Stomach (tissue), 9 donors: ENCODE data around the gene CDH26. TPM values are rescaled to one million over a fixed set of nuclear protein-coding genes. Genes with fewer than 3 reads are reported as not detected.

Experiments used
- DNase-seq, 2 donors: peaks; one replicate each; pipeline versions ENCODE4 v3.0.0 to v3.0.0-alpha.2; 2013 to 2019
- H3K27ac ChIP-seq, 5 donors: fragments of 200-600 bp in 4 of 5; sonication (generic) in 4 of 5; one replicate each; pipeline ENCODE4 v1.5.1; 2013 to 2019; ENCODE audit warnings: mild to moderate bottlenecking in 1 of 5, moderate library complexity in 1 of 5
- H3K27me3 ChIP-seq, 3 donors: fragments of 200-600 bp; sonication (generic); one replicate each; pipeline ENCODE4 v1.5.1; 2017 to 2019; ENCODE audit warnings: mixed run types in 1 of 3
- H3K36me3 ChIP-seq, 4 donors: fragments of 200-600 bp; sonication (generic); 1 replicate in 3 of 4; 2 replicates in 1 of 4; pipeline ENCODE4 v1.5.1; 2016 to 2019
- H3K4me1 ChIP-seq, 4 donors: fragments of 200-600 bp; sonication (generic); one replicate each; pipeline ENCODE4 v1.5.1; 2016 to 2019
- H3K4me3 ChIP-seq, 4 donors: fragments of 200-600 bp; sonication (generic) in 3 of 4; one replicate each; pipeline ENCODE4 v1.5.1; 2016 to 2019; ENCODE audit warnings: mild to moderate bottlenecking in 1 of 4
- H3K9me3 ChIP-seq, 4 donors: fragments of 200-600 bp; sonication (generic); one replicate each; pipeline ENCODE4 v1.5.1; 2016 to 2019
- CTCF ChIP-seq, 7 experiments: fragments of 450-650 bp in 4 of 7; fragments of 200-600 bp in 3 of 7; sonication (generic) in 3 of 7; IDR thresholded peaks; one replicate each; pipeline ENCODE4 v1.5.1; 2016 to 2019; ENCODE audit warnings: antibody characterized with exemption in 7 of 7, control low read depth in 2 of 7, mild to moderate bottlenecking in 1 of 7
- EP300 ChIP-seq: sonication (generic); formaldehyde crosslinking; IDR thresholded peaks from one replicate; pipeline ENCODE4 v1.6.1; 2017; ENCODE audit warnings: antibody characterized with exemption
- POLR2A ChIP-seq, 4 donors: fragments of 450-650 bp; IDR thresholded peaks; one replicate each; pipeline ENCODE4 v1.6.1; 2016; ENCODE audit warnings: antibody characterized with exemption in 4 of 4, control low read depth in 2 of 4, mild to moderate bottlenecking in 1 of 4, moderate library complexity in 1 of 4
- POLR2AphosphoS5 ChIP-seq, 3 donors: sonication (generic); formaldehyde crosslinking; IDR thresholded peaks; one replicate each; pipeline ENCODE4 v1.6.1; 2016; ENCODE audit warnings: antibody characterized with exemption in 3 of 3
- WGBS, 5 donors: extraction: QIAGEN DNeasy Blood & Tissue Kit in 3 of 5; methylation state at CpG; one replicate each; pipeline versions ENCODE4 v1.1.5 to v1.1.7; 2013 to 2018; 5-methylcytosine and 5-hydroxymethylcytosine counted together
- intact Hi-C: fragments of 100-400 bp; cut with DNase I; formaldehyde crosslinking; loops from one replicate; pipeline ENCODE4 v1.15.1; 2023; ENCODE audit warnings: low total_unique reads
- polyA plus RNA-seq, 3 donors: library from polyadenylated mRNA; stranded (reverse); fragments of 200-250 nt; gene quantifications; one replicate each; pipeline ENCODE4 v1.2.3, GENCODE V29; 2013
- total RNA-seq, 5 donors: library from RNA; depleted of rRNA; stranded (reverse); fragments of >200 nt; gene quantifications; one replicate each; pipeline versions ENCODE4 v1.1.0 to v1.2.3, GENCODE V29; 2014 to 2016
- donor health status: healthy with polysubstance abuse.
- donor health status: Bipolar disorder and iron deficiency.
- donor health status: healthy.

The CDH26 gene
- total and polyA plus RNA-seq, 8 donors, result 0.25 to 116 (median 5.8) TPM; not detected in 1

- H3K27ac ChIP-seq, result peak overlapping the region; percentile 93 to 99 (median 94)
- no peaks in the 10 kb centered on the region for H3K9me3 ChIP-seq
- TF ChIP-seq POLR2AphosphoS5 (IDR thresholded peaks at IDR 0.05) (no peak), CTCF (IDR thresholded peaks at IDR 0.05) (no peak), POLR2A (IDR thresholded peaks at IDR 0.05) (no peak), EP300 (no peak)
- peak overlapping the region; percentile 63 to 81 (median 72) for H3K4me3 ChIP-seq
- no peaks in the 10 kb centered on the region for H3K27me3 ChIP-seq
- H3K36me3 ChIP-seq, result peaks cover 7 to 21% (median 18%) of the 10 kb centered on the region in 4 donors
- peaks cover 29 to 70% (median 54%) of the 10 kb centered on the region in 4 donors for H3K4me1 ChIP-seq
- 43 to 88% (median 45%) methylated on average over 43 to 104 of the region's 104 CpGs for WGBS, 5 donors
- intact Hi-C loops, result no loop called here
- peak in 1 of 2 donors; percentile 67 for DNase-seq
Measured at GRCh38 chr20:59939052-59939878, 19.0 kb upstream of the CDH26 start.

- Histone ChIP-seq H3K36me3 (peaks cover 12 to 26% (median 23%) of the 10 kb centered on the region in 4 donors), H3K9me3 (no peaks in the 10 kb centered on the region), H3K4me3 (peak overlapping the region; percentile 63 to 81 (median 72)), H3K27ac (peak overlapping the region; percentile 93 to 99 (median 94)), H3K4me1 (peaks cover 29 to 66% (median 52%) of the 10 kb centered on the region in 4 donors), H3K27me3 (no peaks in the 10 kb centered on the region)
- peak; percentile 48 to 67 for DNase-seq
- TF ChIP-seq EP300, result no peak
- TF ChIP-seq POLR2AphosphoS5 (IDR thresholded peaks at IDR 0.05), result no peak
- no peak for TF ChIP-seq POLR2A (IDR thresholded peaks at IDR 0.05)
- no peak for TF ChIP-seq CTCF (IDR thresholded peaks at IDR 0.05)
- 0% methylated on average over 7 to 24 of the region's 24 CpGs for WGBS, 5 donors
- intact Hi-C loops, result no loop called here
Measured at GRCh38 chr20:59939879-59940128, 18.4 kb upstream of the CDH26 start.

GRCh38 chr20:59940129-59940955, 17.9 kb upstream of the CDH26 start, which contains the start of the genes FAM217B and PPP1R3D:
FAM217B (plus strand) TSS chr20:59940389; CDS start chr20:59943944, 3,555 bp downstream.
PPP1R3D (minus strand) TSS chr20:59940305; CDS start chr20:59939931, 374 bp downstream.
- Histone ChIP-seq H3K36me3 (peaks cover 13 to 31% (median 28%) of the 10 kb centered on the region in 4 donors), H3K27me3 (no peaks in the 10 kb centered on the region), H3K9me3 (no peaks in the 10 kb centered on the region), H3K27ac (peak within 1 kb of the TSS; percentile 93 to 99 (median 94)), H3K4me3 (peak within 1 kb of the TSS; percentile 63 to 81 (median 72)), H3K4me1 (peaks cover 29 to 66% (median 52%) of the 10 kb centered on the region in 4 donors)
- TF ChIP-seq CTCF (IDR thresholded peaks at IDR 0.05) (peak in 2 of 7 experiments; percentile 20 to 43), POLR2AphosphoS5 (IDR thresholded peaks at IDR 0.05) (peak; percentile 31 to 91 (median 69)), EP300 (no peak), POLR2A (IDR thresholded peaks at IDR 0.05) (peak in 1 of 4 donors; percentile 71)
- peak; percentile 98 to 99 for DNase-seq
- WGBS, 5 donors, result 0 to 1% (median 0%) methylated on average over 24 to 57 of the region's 57 CpGs
- intact Hi-C loops, result no loop called here

GRCh38 chr20:59940956-59941294, 17.3 kb upstream of the CDH26 start:
- Histone ChIP-seq H3K4me1 (peaks cover 29 to 66% (median 52%) of the 10 kb centered on the region in 4 donors), H3K27me3 (no peaks in the 10 kb centered on the region), H3K27ac (peak overlapping the region; percentile 93 to 99 (median 94)), H3K9me3 (no peaks in the 10 kb centered on the region), H3K4me3 (peak overlapping the region; percentile 63 to 81 (median 72)), H3K36me3 (peaks cover 13 to 35% (median 31%) of the 10 kb centered on the region in 4 donors)
- no peak for DNase-seq
- TF ChIP-seq CTCF (IDR thresholded peaks at IDR 0.05), result no peak
- TF ChIP-seq POLR2A (IDR thresholded peaks at IDR 0.05), result no peak
- WGBS, 5 donors, result 0 to 4% (median 0%) methylated on average over 3 to 4 of the region's 4 CpGs
- intact Hi-C loops, result no loop called here
